ENCODE measurements around the gene SCN2B.

DNA sequence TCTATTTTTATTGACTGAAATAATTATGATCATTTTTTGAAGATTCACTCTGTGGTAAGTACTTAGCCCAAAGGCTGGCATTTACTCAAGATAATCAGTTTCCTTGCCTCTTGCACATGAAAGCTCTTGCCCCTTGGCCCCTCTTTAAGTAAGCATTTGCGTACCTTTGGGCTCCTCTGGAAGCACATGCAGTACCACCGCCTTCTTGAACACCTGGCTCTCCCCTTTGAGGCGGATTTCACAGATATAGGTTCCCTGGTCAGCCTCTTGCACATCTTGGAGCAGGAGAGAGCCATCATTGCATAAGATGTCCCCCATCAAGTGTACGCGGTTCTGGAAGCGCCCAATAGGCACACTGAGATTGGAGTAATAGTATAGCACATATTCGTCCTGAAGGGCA, 33.9 kb upstream of the SCN2B start:
- TF ChIP-seq CTCF (IDR thresholded peaks at IDR 0.05) (no peak), POLR2A (IDR thresholded peaks at IDR 0.05) (no peak)

Data from prostate gland (tissue), 2 donors.